ENCODE measurements around the gene TNNT2. TPM values are rescaled to one million over a fixed set of nuclear protein-coding genes. Genes with fewer than 3 reads are reported as not detected.

Gene TNNT2
- total RNA-seq, 1 donor from 2014 or later: not detected

- intact Hi-C loops (cut with micrococcal nuclease): no loop called here
Measured at GRCh38 chr1:201378804-201379203, 1.3 kb upstream of the TNNT2 start.

GRCh38 chr1:201376464-201377374, 761 bp downstream of the TNNT2 start:
- intact Hi-C loops (cut with micrococcal nuclease): no loop called here

- intact Hi-C loops (cut with micrococcal nuclease): no loop called here
Measured at GRCh38 chr1:201376107-201376463, 1.4 kb downstream of the TNNT2 start.

- intact Hi-C loops (cut with micrococcal nuclease): no loop called here
Measured at GRCh38 chr1:201375169-201375568, 2.3 kb downstream of the TNNT2 start.

- intact Hi-C loops (cut with micrococcal nuclease): no loop called here
Measured at GRCh38 chr1:201374364-201374763, 3.1 kb downstream of the TNNT2 start.

GRCh38 chr1:201371792-201372191, 5.7 kb downstream of the TNNT2 start:
- intact Hi-C loops (cut with micrococcal nuclease): no loop called here

- intact Hi-C loops (cut with micrococcal nuclease): no loop called here
Measured at GRCh38 chr1:201371276-201371675, 6.2 kb downstream of the TNNT2 start.

GRCh38 chr1:201370500-201370899, 7.0 kb downstream of the TNNT2 start:
- intact Hi-C loops (cut with micrococcal nuclease): no loop called here

- intact Hi-C loops (cut with micrococcal nuclease): no loop called here
Measured at GRCh38 chr1:201369209-201369608, 8.3 kb downstream of the TNNT2 start.

GRCh38 chr1:201366696-201367095, 10.8 kb downstream of the TNNT2 start:
- intact Hi-C loops (cut with micrococcal nuclease): no loop called here

GRCh38 chr1:201365251-201365650, 12.2 kb downstream of the TNNT2 start:
- intact Hi-C loops (cut with micrococcal nuclease): no loop called here

- intact Hi-C loops (cut with micrococcal nuclease): no loop called here
Measured at GRCh38 chr1:201364808-201365105, 12.7 kb downstream of the TNNT2 start.

- intact Hi-C loops (cut with micrococcal nuclease): no loop called here
Measured at GRCh38 chr1:201363467-201363866, 14.0 kb downstream of the TNNT2 start.

- intact Hi-C loops (cut with micrococcal nuclease): no loop called here
Measured at GRCh38 chr1:201362906-201363305, 14.6 kb downstream of the TNNT2 start.

GRCh38 chr1:201361652-201362504, 15.6 kb downstream of the TNNT2 start:
- intact Hi-C loops (cut with micrococcal nuclease): loop anchor here (1.0 kb wide), 1 partner anchor 108 kb away; no protein-coding TSS in a partner anchor

GRCh38 chr1:201360901-201361651, 16.4 kb downstream of the TNNT2 start:
- intact Hi-C loops (cut with micrococcal nuclease): loop anchor here (1.0 kb wide), 1 partner anchor 107 kb away; no protein-coding TSS in a partner anchor

- intact Hi-C loops (cut with micrococcal nuclease): no loop called here
Measured at GRCh38 chr1:201360486-201360885, 17.0 kb downstream of the TNNT2 start.

GRCh38 chr1:201359873-201360210, 17.6 kb downstream of the TNNT2 start:
- intact Hi-C loops (cut with micrococcal nuclease): no loop called here

GRCh38 chr1:201359031-201359872, 18.2 kb downstream of the TNNT2 start:
- intact Hi-C loops (cut with micrococcal nuclease): no loop called here

- intact Hi-C loops (cut with micrococcal nuclease): no loop called here
Measured at GRCh38 chr1:201358596-201358995, 18.9 kb downstream of the TNNT2 start.
